PC-9 (cell line): ENCODE data around the gene ORAI3. TPM values are rescaled to one million over a fixed set of nuclear protein-coding genes. Genes with fewer than 3 reads are reported as not detected.

Source experiments
- BruUV-seq: library from RNA; stranded (reverse); fragments of 400-500 nt; replicated peaks from 2 replicates; lab custom pipeline; 2021; lab: Mats Ljungman, UMichigan
- CTCF ChIA-PET: fragments of 300-600 bp; sonication (Branson Sonifier 250); formaldehyde crosslinking; loops from one replicate; lab custom pipeline; 2022; ENCODE audit warnings: antibody characterized with exemption; lab: Charles Lee
- POLR2A ChIA-PET: fragments of 300-600 bp; sonication (Branson Sonifier 250); formaldehyde crosslinking; loops from one replicate; lab custom pipeline; 2022; ENCODE audit warnings: antibody characterized with exemption; ENCODE audit not compliant: unreplicated experiment; lab: Charles Lee
- DNase-seq, 2 experiments: peaks; one replicate each; pipeline versions ENCODE4 v3.0.0 to v3.0.0-alpha.2; 2015 to 2022; ENCODE audit warnings: mixed read lengths in 1 of 2
- H2AFZ ChIP-seq: fragments of 200-600 bp; sonication (generic); 2 replicates; pipeline ENCODE4 v1.8.1; 2017; ENCODE audit warnings: antibody characterized with exemption
- H3F3A ChIP-seq: fragments of 200-600 bp; sonication (generic); 2 replicates; pipeline ENCODE4 v1.8.1; 2017; ENCODE audit warnings: antibody characterized with exemption, mild to moderate bottlenecking, low read depth; ENCODE audit not compliant: insufficient read depth
- H3K27ac ChIP-seq: fragments of 200-600 bp; sonication (generic); 2 replicates; pipeline ENCODE4 v1.6.1; 2016; ENCODE audit warnings: mixed run types
- H3K27me3 ChIP-seq: fragments of 200-600 bp; sonication (generic); 2 replicates; pipeline ENCODE4 v1.6.1; 2016; ENCODE audit warnings: low read depth, mixed run types; ENCODE audit not compliant: insufficient read depth
- H3K36me3 ChIP-seq: fragments of 200-600 bp; sonication (generic); 2 replicates; pipeline ENCODE4 v1.6.1; 2016; ENCODE audit warnings: low read depth, mixed run types
- H3K4me1 ChIP-seq: fragments of 200-600 bp; sonication (generic); replicated peaks from 2 replicates; pipeline ENCODE4 v1.6.1; 2016; ENCODE audit warnings: mixed run types; ENCODE audit not compliant: insufficient read depth
- H3K4me2 ChIP-seq: fragments of 200-600 bp; sonication (generic); 2 replicates; pipeline ENCODE4 v1.6.1; 2017; ENCODE audit warnings: mixed run types
- H3K4me3 ChIP-seq: fragments of 200-600 bp; sonication (generic); 2 replicates; pipeline ENCODE4 v1.6.1; 2016; ENCODE audit warnings: mixed run types
- H3K79me2 ChIP-seq: fragments of 200-600 bp; sonication (generic); 2 replicates; pipeline ENCODE4 v1.6.1; 2017; ENCODE audit warnings: low read depth, mixed run types
- H3K9me2 ChIP-seq: fragments of 200-600 bp; sonication (generic); 2 replicates; pipeline ENCODE4 v1.8.1; 2017; ENCODE audit warnings: mild to moderate bottlenecking; ENCODE audit not compliant: insufficient read depth
- H3K9me3 ChIP-seq: fragments of 200-600 bp; sonication (generic); 2 replicates; pipeline ENCODE4 v1.8.1; 2016; ENCODE audit warnings: low read depth; ENCODE audit not compliant: insufficient read depth
- H4K20me1 ChIP-seq: fragments of 200-600 bp; sonication (generic); 2 replicates; pipeline ENCODE4 v1.8.1; 2017; ENCODE audit not compliant: insufficient read depth
- EZH2 ChIP-seq: fragments of 200-600 bp; sonication (generic); IDR thresholded peaks from 2 replicates; pipeline ENCODE4 v1.8.0; 2017; ENCODE audit warnings: antibody characterized with exemption, low read depth
- intact Hi-C: fragments of 100-400 bp; cut with micrococcal nuclease; formaldehyde crosslinking; loops from one replicate; pipeline ENCODE4 v1.10.0; 2022; ENCODE audit not compliant: unreplicated experiment
- total RNA-seq: library from RNA; stranded (reverse); gene quantifications from 2 replicates; pipeline ENCODE4 v1.2.3, GENCODE V29; 2021
- TF ChIP-seq, protein P1 (sequence below): fragments of 200-600 bp; sonication (generic); conservative IDR thresholded peaks from 2 replicates; pipeline ENCODE4 v1.6.1; 2017; ENCODE audit warnings: mixed run types, antibody characterized with exemption, mild to moderate bottlenecking, moderate library complexity

The ORAI3 gene
- total RNA-seq, 1 experiment from 2014 or later: 43.5 TPM

GRCh38 chr16:30954993-30955392 lies 6.1 kb downstream of the ORAI3 start:
- no peak overlapping the region for H3K4me2 ChIP-seq
- peaks cover 18% of the 10 kb centered on the region for H3K4me1 ChIP-seq
- no peak overlapping the region for H3K4me3 ChIP-seq
- H4K20me1 ChIP-seq: peaks cover 8% of the 10 kb centered on the region; the same call in 1 of the 2 replicates
- peaks cover 12% of the 10 kb centered on the region for H3K36me3 ChIP-seq
- CTCF ChIA-PET: no interaction called here
- no TSS peak for BruUV-seq
- H2AFZ ChIP-seq: no peak overlapping the region
- no peaks in the 10 kb centered on the region for H3K9me2 ChIP-seq
- no peak overlapping the region for H3K27ac ChIP-seq
- H3K27me3 ChIP-seq: no peaks in the 10 kb centered on the region
- POLR2A ChIA-PET: no interaction called here
- no peak for TF ChIP-seq EZH2
- TF ChIP-seq, protein P1, sequence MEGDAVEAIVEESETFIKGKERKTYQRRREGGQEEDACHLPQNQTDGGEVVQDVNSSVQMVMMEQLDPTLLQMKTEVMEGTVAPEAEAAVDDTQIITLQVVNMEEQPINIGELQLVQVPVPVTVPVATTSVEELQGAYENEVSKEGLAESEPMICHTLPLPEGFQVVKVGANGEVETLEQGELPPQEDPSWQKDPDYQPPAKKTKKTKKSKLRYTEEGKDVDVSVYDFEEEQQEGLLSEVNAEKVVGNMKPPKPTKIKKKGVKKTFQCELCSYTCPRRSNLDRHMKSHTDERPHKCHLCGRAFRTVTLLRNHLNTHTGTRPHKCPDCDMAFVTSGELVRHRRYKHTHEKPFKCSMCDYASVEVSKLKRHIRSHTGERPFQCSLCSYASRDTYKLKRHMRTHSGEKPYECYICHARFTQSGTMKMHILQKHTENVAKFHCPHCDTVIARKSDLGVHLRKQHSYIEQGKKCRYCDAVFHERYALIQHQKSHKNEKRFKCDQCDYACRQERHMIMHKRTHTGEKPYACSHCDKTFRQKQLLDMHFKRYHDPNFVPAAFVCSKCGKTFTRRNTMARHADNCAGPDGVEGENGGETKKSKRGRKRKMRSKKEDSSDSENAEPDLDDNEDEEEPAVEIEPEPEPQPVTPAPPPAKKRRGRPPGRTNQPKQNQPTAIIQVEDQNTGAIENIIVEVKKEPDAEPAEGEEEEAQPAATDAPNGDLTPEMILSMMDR: no peak
- peaks cover 56% of the 10 kb centered on the region for H3F3A ChIP-seq
- H3K9me3 ChIP-seq: no peaks in the 10 kb centered on the region
- DNase-seq: peak in 1 of 2 experiments; percentile 30
- H3K79me2 ChIP-seq: peaks cover 17% of the 10 kb centered on the region
- intact Hi-C loops: loop anchor here (10.0 kb wide), 2 partner anchors 500 to 910 kb away; partner anchors contain the start of gene ARMC5

DNA sequence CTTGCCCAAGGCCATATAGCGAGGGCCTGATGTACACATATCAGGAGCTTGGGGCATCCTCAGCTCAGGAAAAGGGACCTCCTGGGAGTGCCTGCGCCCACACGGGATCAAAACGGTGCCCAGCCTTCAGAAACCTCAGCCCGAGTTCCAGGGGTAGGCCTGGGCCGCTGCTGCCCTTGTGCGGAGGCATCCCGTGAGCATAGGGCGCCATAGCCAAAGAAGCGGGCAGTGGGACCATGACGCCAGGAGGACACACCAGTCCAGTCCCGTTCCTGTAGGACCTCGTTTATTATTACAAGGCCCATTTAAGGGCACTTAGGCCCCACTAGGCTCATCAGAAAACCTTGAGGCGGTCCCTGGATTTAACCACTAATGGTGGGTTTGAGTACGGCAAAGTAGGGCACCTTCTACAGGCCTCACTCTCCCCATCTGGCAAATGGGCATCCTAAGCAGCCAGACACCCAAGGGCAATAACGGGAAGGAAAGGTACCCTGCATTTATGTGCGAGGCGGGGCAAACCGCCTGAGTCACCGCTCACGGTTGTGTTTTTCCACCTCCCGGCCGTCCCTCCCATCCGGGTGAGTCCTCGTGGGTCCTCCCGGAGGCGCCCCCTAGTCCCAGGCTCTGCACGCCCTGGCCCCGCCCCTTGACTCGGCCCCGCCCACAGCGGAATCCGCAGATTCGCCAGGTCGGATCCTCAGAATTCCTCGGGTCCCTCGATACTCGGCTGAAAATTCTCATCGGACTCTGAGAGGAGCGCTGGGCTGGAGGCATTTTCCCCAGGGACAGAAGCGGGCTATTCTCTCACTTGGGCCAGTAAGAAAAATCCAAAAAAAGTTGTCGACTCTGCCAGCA lies 8.0 kb downstream of the ORAI3 start:
- peak; percentile 84 to 90 for DNase-seq
- Histone ChIP-seq H3K79me2 (peaks cover 22% of the 10 kb centered on the region), H3K36me3 (peaks cover 29% of the 10 kb centered on the region), H3K4me2 (peak overlapping the region; percentile 91), H3K9me2 (no peaks in the 10 kb centered on the region), H3K4me1 (peaks cover 9% of the 10 kb centered on the region), H3K4me3 (peak overlapping the region; percentile 97), H3K9me3 (no peaks in the 10 kb centered on the region), H3F3A (peaks cover 48% of the 10 kb centered on the region), H2AFZ (peak overlapping the region; percentile 100), H3K27ac (peak overlapping the region; percentile 82), H4K20me1 (peaks cover 16% of the 10 kb centered on the region; the same call in 1 of the 2 replicates), H3K27me3 (no peaks in the 10 kb centered on the region)
- CTCF ChIA-PET: no interaction called here
- TF ChIP-seq EZH2: no peak
- TF ChIP-seq, protein P1: peak; percentile 23
- intact Hi-C loops: loop anchor here (1.0 to 10.0 kb wide), 3 partner anchors 34 to 908 kb away; partner anchors contain the start of genes ARMC5 and FBXL19
- POLR2A ChIA-PET: no interaction called here
- BruUV-seq: TSS peak; percentile 88

DNA sequence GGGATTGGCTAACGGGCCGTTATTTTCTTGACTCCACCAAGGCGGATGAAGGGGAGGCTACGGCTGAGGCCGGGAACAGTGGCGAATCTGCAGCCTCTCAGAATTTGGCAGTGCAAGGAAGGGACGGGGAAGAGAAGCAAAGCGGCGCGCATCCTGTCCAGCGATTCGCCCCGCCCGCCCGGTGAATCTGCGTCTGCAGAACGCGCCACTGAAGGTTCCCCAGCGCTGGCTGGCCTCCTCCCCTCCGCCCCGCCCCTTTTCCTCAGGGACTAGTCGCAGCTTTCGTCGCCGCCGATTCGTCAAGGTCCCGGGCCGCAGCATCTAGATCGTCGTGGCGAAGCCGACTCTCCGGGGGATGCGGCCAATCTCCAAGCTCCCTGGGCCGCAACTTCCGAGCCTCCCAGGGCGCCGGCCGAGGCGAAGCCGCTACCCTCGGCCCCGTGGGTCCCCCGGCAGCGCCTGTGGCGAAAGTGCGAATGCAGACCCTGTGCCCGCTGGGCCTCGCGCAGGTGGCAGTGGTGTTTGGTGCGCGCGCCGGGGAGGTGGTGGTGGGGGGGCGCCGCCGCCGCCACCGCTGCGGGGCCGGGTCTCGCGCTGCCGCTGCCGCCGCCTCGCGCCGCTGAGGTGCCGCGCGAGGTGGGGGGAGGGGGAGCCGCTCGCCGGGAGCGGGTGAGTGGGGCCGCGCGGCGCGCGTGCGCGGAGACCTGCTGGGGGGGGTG lies 8.7 kb downstream of the ORAI3 start, which contains the start of gene SETD1A:
TSS of gene SETD1A (plus strand) at position 299 of the 719 bp plus-strand sequence. CDS start 978 bp downstream, outside the sequence.
- intact Hi-C loops: loop anchor here (1.0 to 10.0 kb wide), 3 partner anchors 34 to 907 kb away; partner anchors contain the start of genes ARMC5 and FBXL19
- CTCF ChIA-PET: interaction anchor here (0.6 to 0.7 kb wide), 3 partner anchors 9 to 299 kb away, joined by 3 to 6 read pairs (median 6); partner anchors contain the start of gene FBRS
- no TSS peak for BruUV-seq
- H3K36me3 ChIP-seq: peaks cover 32% of the 10 kb centered on the region
- H3F3A ChIP-seq: peaks cover 41% of the 10 kb centered on the region
- peaks cover 22% of the 10 kb centered on the region for H3K79me2 ChIP-seq
- TF ChIP-seq, protein P1: no peak
- no peak for TF ChIP-seq EZH2
- H3K4me3 ChIP-seq: peak within 1 kb of the TSS; percentile 97
- H3K9me2 ChIP-seq: no peaks in the 10 kb centered on the region
- peak within 1 kb of the TSS; percentile 82 for H3K27ac ChIP-seq
- H2AFZ ChIP-seq: peak within 1 kb of the TSS; percentile 100
- H3K4me1 ChIP-seq: peaks cover 9% of the 10 kb centered on the region
- H3K27me3 ChIP-seq: no peaks in the 10 kb centered on the region
- no peaks in the 10 kb centered on the region for H3K9me3 ChIP-seq
- POLR2A ChIA-PET: no interaction called here
- DNase-seq: peak; percentile 86 to 96
- peak within 1 kb of the TSS; percentile 94 for H3K4me2 ChIP-seq
- H4K20me1 ChIP-seq: peaks cover 16% of the 10 kb centered on the region; the same call in 1 of the 2 replicates
